NOMO-1 treated with dmso at 0.1 percent for 144 hours (cell line): ENCODE results near the gene RREB1.
"Not testable (repeated sequence)": the region's sequence is repeated elsewhere in the genome, so short reads cannot be mapped to it uniquely, and the experiment has no call there.

Experiments used
- DNase-seq: peaks from one replicate; lab custom pipeline; 2025; ENCODE audit not compliant: unreplicated experiment; lab: John Stamatoyannopoulos, UW

RREB1 gene

GRCh38 chr6:7258231-7258763 is 150.5 kb downstream of the RREB1 start:
- no peak for DNase-seq

GRCh38 chr6:7260291-7261031 is 152.7 kb downstream of the RREB1 start:
- DNase-seq = no peak

GRCh38 chr6:7261032-7261841 is 153.5 kb downstream of the RREB1 start:
- DNase-seq = peak; percentile 96

- DNase-seq = no peak
These were observed 154.2 kb downstream of the RREB1 start for GRCh38 chr6:7261852-7262461.

- peak; percentile 32 for DNase-seq
These were observed 155.2 kb downstream of the RREB1 start for GRCh38 chr6:7262746-7263518.

GRCh38 chr6:7263519-7263805 is 155.7 kb downstream of the RREB1 start:
- DNase-seq = not testable (repeated sequence)

- DNase-seq = no peak
These were observed 156.3 kb downstream of the RREB1 start for GRCh38 chr6:7264041-7264440.

- no peak for DNase-seq
These were observed 157.1 kb downstream of the RREB1 start for GRCh38 chr6:7264686-7265384.

GRCh38 chr6:7265385-7265726 is 157.6 kb downstream of the RREB1 start:
- not testable (repeated sequence) for DNase-seq

- DNase-seq = no peak
These were observed 159.3 kb downstream of the RREB1 start for GRCh38 chr6:7267071-7267465.

GRCh38 chr6:7267466-7268091 is 159.8 kb downstream of the RREB1 start:
- no peak for DNase-seq

GRCh38 chr6:7268362-7268761 is 160.6 kb downstream of the RREB1 start:
- DNase-seq = no peak

- no peak for DNase-seq
These were observed 161.2 kb downstream of the RREB1 start for GRCh38 chr6:7268816-7269555.

GRCh38 chr6:7269816-7270215 is 162.1 kb downstream of the RREB1 start:
- DNase-seq = no peak

GRCh38 chr6:7270320-7271204 is 162.8 kb downstream of the RREB1 start:
- no peak for DNase-seq

GRCh38 chr6:7271205-7271534 is 163.4 kb downstream of the RREB1 start:
- no peak for DNase-seq

- DNase-seq = no peak
These were observed 165.9 kb downstream of the RREB1 start for GRCh38 chr6:7273709-7274108.

GRCh38 chr6:7274525-7274924 is 166.8 kb downstream of the RREB1 start:
- DNase-seq = not testable (repeated sequence)

GRCh38 chr6:7276199-7276524 is 168.4 kb downstream of the RREB1 start:
- DNase-seq = no peak
